Right forelimb (tissue), 1 donor: ENCODE results near the gene CCNG2.

Experiments
- DNase-seq: peaks from one replicate; pipeline ENCODE4 v3.0.0-alpha.2; 2018

Gene CCNG2

GRCh38 chr4:77147079-77147782 is 9.8 kb upstream of the CCNG2 start:
- no peak for DNase-seq

- DNase-seq, result no peak
These were observed 8.9 kb upstream of the CCNG2 start for GRCh38 chr4:77148078-77148477.

- DNase-seq, result no peak
These were observed 7.2 kb upstream of the CCNG2 start for GRCh38 chr4:77149789-77150188.

- no peak for DNase-seq
These were observed 5.8 kb upstream of the CCNG2 start for GRCh38 chr4:77151241-77151640.

GRCh38 chr4:77152421-77152820 is 4.6 kb upstream of the CCNG2 start:
- no peak for DNase-seq

GRCh38 chr4:77153006-77153405 is 4.0 kb upstream of the CCNG2 start:
- no peak for DNase-seq

GRCh38 chr4:77154065-77154464 is 2.9 kb upstream of the CCNG2 start:
- DNase-seq, result no peak

GRCh38 chr4:77154761-77155499 is 2.1 kb upstream of the CCNG2 start:
- no peak for DNase-seq

GRCh38 chr4:77155631-77156452 is 1.2 kb upstream of the CCNG2 start:
- no peak for DNase-seq

- no peak for DNase-seq
These were observed 485 bp upstream of the CCNG2 start for GRCh38 chr4:77156533-77156911.

- DNase-seq, result peak; percentile 94
These were observed 966 bp downstream of the CCNG2 start for GRCh38 chr4:77157859-77158486.

GRCh38 chr4:77158487-77158861 is 1.5 kb downstream of the CCNG2 start:
- DNase-seq, result no peak

- no peak for DNase-seq
These were observed 2.8 kb downstream of the CCNG2 start for GRCh38 chr4:77159806-77160205.

- DNase-seq, result no peak
These were observed 6.6 kb downstream of the CCNG2 start for GRCh38 chr4:77163641-77164040.

GRCh38 chr4:77167173-77167572 is 10.2 kb downstream of the CCNG2 start:
- DNase-seq, result no peak

- DNase-seq, result no peak
These were observed 10.9 kb downstream of the CCNG2 start for GRCh38 chr4:77167866-77168265.

- no peak for DNase-seq
These were observed 12.5 kb downstream of the CCNG2 start for GRCh38 chr4:77169481-77169880.

GRCh38 chr4:77170926-77171325 is 13.9 kb downstream of the CCNG2 start:
- DNase-seq, result no peak

- no peak for DNase-seq
These were observed 15.3 kb downstream of the CCNG2 start for GRCh38 chr4:77172336-77172735.

GRCh38 chr4:77174426-77174825 is 17.4 kb downstream of the CCNG2 start:
- no peak for DNase-seq

- DNase-seq, result no peak
These were observed 18.2 kb downstream of the CCNG2 start for GRCh38 chr4:77175201-77175611.

- DNase-seq, result no peak
These were observed 19.6 kb downstream of the CCNG2 start for GRCh38 chr4:77176640-77177039.

- no peak for DNase-seq
These were observed 20.2 kb downstream of the CCNG2 start for GRCh38 chr4:77177199-77177598.
